ENCODE results near the gene GALNT7. TPM values are rescaled to one million over a fixed set of nuclear protein-coding genes. Genes with fewer than 3 reads are reported as not detected.

GALNT7 gene
- total RNA-seq, 1 donor = 18.8 TPM

- DNase-seq (ENCODE audit: insufficient read length, low spot score, missing footprints) = no peak
- H3K4me3 ChIP-seq (ENCODE audit: insufficient read depth, low read length) = no peak overlapping the region
- no peak overlapping the region for H3K4me2 ChIP-seq (ENCODE audit: insufficient read depth, low read length)
Measured at GRCh38 chr4:173265751-173266150, 97.1 kb downstream of the GALNT7 start.

GRCh38 chr4:173267711-173268110, 99.1 kb downstream of the GALNT7 start:
- Histone ChIP-seq H3K4me1 (ENCODE audit: insufficient read depth, low read length) (peaks cover 2% of the 10 kb centered on the region), H3K79me2 (ENCODE audit: insufficient read depth, low read length) (no peaks in the 10 kb centered on the region), H4K20me1 (ENCODE audit: insufficient read depth, low read length) (no peaks in the 10 kb centered on the region), H3K4me2 (ENCODE audit: insufficient read depth, low read length) (no peak overlapping the region), H3K27ac (ENCODE audit: low read depth, low read length) (no peak overlapping the region), H3K9me3 (ENCODE audit: low read depth, low read length) (no peaks in the 10 kb centered on the region), H2AFZ (ENCODE audit: low read length) (no peak overlapping the region), H3K4me3 (ENCODE audit: insufficient read depth, low read length) (no peak overlapping the region), H3K36me3 (ENCODE audit: insufficient read depth, low read length) (no peaks in the 10 kb centered on the region), H3K27me3 (ENCODE audit: insufficient read depth, low read length) (no peaks in the 10 kb centered on the region)
- no peak for TF ChIP-seq CTCF (IDR thresholded peaks at IDR 0.05; ENCODE audit: extremely low read depth, low read depth, low read length)
- no peak for DNase-seq (ENCODE audit: insufficient read length, low spot score, missing footprints)

More at GRCh38 chr4:173265751-173266150, 97.1 kb downstream of the GALNT7 start:
- no peaks in the 10 kb centered on the region for H3K79me2 ChIP-seq (ENCODE audit: insufficient read depth, low read length)
- H3K27me3 ChIP-seq (ENCODE audit: insufficient read depth, low read length) = no peaks in the 10 kb centered on the region
- no peaks in the 10 kb centered on the region for H4K20me1 ChIP-seq (ENCODE audit: insufficient read depth, low read length)
- no peaks in the 10 kb centered on the region for H3K9me3 ChIP-seq (ENCODE audit: low read depth, low read length)
- no peaks in the 10 kb centered on the region for H3K36me3 ChIP-seq (ENCODE audit: insufficient read depth, low read length)
- H2AFZ ChIP-seq (ENCODE audit: low read length) = no peak overlapping the region
- peaks cover 2% of the 10 kb centered on the region for H3K4me1 ChIP-seq (ENCODE audit: insufficient read depth, low read length)
- no peak for TF ChIP-seq CTCF (IDR thresholded peaks at IDR 0.05; ENCODE audit: extremely low read depth, low read depth, low read length)
- no peak overlapping the region for H3K27ac ChIP-seq (ENCODE audit: low read depth, low read length)

GRCh38 chr4:173269280-173269679, 100.7 kb downstream of the GALNT7 start:
- H3K4me2 ChIP-seq (ENCODE audit: insufficient read depth, low read length) = no peak overlapping the region
- no peak for DNase-seq (ENCODE audit: insufficient read length, low spot score, missing footprints)
- no peaks in the 10 kb centered on the region for H4K20me1 ChIP-seq (ENCODE audit: insufficient read depth, low read length)
- H3K36me3 ChIP-seq (ENCODE audit: insufficient read depth, low read length) = no peaks in the 10 kb centered on the region
- H3K27ac ChIP-seq (ENCODE audit: low read depth, low read length) = no peak overlapping the region
- H3K4me1 ChIP-seq (ENCODE audit: insufficient read depth, low read length) = peaks cover 2% of the 10 kb centered on the region
- H2AFZ ChIP-seq (ENCODE audit: low read length) = no peak overlapping the region
- no peak for TF ChIP-seq CTCF (IDR thresholded peaks at IDR 0.05; ENCODE audit: extremely low read depth, low read depth, low read length)
- no peaks in the 10 kb centered on the region for H3K27me3 ChIP-seq (ENCODE audit: insufficient read depth, low read length)
- no peaks in the 10 kb centered on the region for H3K79me2 ChIP-seq (ENCODE audit: insufficient read depth, low read length)
- no peak overlapping the region for H3K4me3 ChIP-seq (ENCODE audit: insufficient read depth, low read length)
- no peaks in the 10 kb centered on the region for H3K9me3 ChIP-seq (ENCODE audit: low read depth, low read length)

- no peak for TF ChIP-seq CTCF (IDR thresholded peaks at IDR 0.05; ENCODE audit: extremely low read depth, low read depth, low read length)
- Histone ChIP-seq H4K20me1 (ENCODE audit: insufficient read depth, low read length) (no peaks in the 10 kb centered on the region), H3K9me3 (ENCODE audit: low read depth, low read length) (no peaks in the 10 kb centered on the region), H3K4me1 (ENCODE audit: insufficient read depth, low read length) (no peaks in the 10 kb centered on the region), H2AFZ (ENCODE audit: low read length) (no peak overlapping the region), H3K4me3 (ENCODE audit: insufficient read depth, low read length) (no peak overlapping the region), H3K27me3 (ENCODE audit: insufficient read depth, low read length) (no peaks in the 10 kb centered on the region), H3K27ac (ENCODE audit: low read depth, low read length) (no peak overlapping the region), H3K4me2 (ENCODE audit: insufficient read depth, low read length) (no peak overlapping the region), H3K79me2 (ENCODE audit: insufficient read depth, low read length) (no peaks in the 10 kb centered on the region), H3K36me3 (ENCODE audit: insufficient read depth, low read length) (no peaks in the 10 kb centered on the region)
- DNase-seq (ENCODE audit: insufficient read length, low spot score, missing footprints) = no peak
Measured at GRCh38 chr4:173270312-173271027, 101.9 kb downstream of the GALNT7 start.

Measured in osteoblast (primary cell).